NK-92 (cell line): ENCODE measurements around the gene TCERG1L.

Source experiments
- DNase-seq: peaks from one replicate; lab custom pipeline; 2025; ENCODE audit not compliant: unreplicated experiment; lab: John Stamatoyannopoulos, UW

Gene TCERG1L

DNA sequence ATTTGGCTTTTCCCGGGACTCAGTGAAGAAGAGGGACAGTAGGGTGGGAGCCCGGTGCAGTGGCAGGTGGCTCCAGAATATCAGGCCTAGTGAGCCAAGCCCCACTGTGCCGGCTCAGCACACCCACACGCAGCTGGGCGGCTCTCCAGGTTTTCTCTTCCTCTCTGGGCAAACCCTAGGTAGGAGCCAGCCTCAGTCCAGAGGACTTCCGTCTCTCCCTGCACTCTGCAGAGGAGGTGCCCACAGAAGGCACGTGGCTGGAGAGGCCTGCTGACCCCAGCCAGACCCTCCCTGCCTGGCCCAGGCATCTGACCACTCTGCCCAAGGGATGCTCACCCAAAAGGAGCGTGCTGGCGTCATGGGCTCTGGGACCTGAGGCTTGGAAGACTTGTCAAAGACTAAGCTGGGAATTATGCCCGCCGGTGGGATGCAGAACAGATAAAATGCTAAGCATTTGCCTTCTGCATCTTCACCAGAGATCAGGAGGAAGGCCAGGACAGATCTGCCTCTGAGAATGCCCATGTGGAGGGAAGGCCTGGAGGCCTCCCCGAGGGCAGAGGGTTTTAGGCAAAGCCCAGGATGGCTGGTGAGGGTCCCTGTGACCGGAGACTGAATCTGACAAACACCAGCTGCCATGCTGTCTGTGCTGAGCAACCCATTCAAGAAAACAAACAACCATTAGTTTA is 40.2 kb downstream of the TCERG1L start:
- no peak for DNase-seq

DNA sequence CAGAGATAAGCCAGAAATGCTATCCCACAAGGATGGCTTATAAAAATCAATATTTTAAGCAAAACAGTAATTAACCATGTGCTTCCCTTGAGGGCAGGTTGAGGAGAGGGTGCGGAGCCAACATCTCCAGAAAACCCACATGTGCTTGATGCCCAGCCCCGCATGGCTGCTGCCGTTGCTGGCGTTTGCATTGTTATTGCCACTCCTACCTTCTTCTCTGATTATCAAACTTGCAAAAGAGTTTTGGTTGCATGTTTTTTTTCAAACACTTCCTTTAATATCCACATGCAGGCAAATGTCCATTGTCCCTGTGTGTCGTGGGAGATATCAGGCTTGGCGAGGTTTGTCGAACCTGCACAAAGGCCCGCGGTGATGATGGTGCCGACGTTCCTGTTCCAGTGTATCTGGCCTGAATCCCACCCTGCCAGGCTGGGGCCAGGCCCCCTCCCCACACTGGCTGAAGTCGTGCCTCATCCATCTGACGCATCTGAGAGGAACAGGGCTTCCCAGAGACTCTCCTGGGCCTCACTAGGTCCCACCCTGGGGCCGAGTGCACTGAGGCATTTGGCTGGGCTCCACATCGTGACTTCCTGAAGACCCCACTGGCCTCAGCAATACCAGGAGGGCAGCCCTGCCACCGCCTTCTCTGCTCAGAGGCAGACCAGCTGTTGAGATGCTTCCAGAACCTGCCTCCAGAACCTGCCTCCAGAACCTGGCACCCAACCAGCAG is 40.9 kb downstream of the TCERG1L start:
- DNase-seq = no peak

DNA sequence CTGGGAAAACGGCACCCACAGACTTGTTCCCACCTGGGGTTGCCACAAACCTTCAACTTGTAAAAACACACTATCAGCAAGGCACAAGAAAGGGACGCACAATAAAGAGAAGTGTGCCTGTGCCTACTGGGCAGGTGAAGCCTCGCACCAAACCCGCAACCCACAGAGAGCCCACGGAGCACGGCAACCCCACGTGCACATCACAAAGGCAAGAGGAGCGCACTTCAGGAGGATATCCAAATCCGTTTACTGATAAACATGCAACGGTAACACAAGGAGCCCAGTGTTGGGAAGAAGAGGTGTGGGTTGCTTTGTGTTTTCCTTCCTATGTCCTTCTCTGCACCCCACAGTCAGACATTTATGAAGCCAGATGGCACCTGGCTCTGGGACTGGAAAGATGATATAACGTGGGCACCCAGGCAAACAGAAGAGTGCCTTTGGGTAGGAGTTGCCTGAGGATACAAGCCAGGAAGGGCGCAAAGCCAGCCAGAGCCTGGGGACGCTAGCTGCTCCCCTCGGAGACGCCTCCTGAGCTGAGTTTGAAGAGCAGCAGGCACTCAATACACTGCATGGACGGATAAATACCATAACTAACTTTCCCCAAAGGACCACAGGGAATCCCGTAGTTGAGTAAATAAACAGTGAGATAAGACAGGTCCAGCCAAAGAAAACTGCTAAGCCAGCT is 41.6 kb downstream of the TCERG1L start:
- no peak for DNase-seq

DNA sequence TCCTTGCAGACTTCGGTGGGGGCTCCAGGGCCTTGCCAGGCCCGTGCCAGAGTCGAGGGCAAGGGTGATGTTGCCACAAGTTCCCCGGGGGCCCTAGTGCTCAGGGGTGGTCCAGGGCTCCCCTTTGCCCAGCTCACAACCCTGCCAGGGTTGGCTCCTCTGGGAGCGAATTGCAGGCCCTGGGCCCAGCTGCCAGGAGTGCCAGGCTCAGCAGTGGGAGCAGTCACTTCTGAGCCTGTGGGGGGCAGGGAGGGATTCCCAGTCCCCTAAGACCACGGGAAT is 43.8 kb downstream of the TCERG1L start:
- DNase-seq = no peak

DNA sequence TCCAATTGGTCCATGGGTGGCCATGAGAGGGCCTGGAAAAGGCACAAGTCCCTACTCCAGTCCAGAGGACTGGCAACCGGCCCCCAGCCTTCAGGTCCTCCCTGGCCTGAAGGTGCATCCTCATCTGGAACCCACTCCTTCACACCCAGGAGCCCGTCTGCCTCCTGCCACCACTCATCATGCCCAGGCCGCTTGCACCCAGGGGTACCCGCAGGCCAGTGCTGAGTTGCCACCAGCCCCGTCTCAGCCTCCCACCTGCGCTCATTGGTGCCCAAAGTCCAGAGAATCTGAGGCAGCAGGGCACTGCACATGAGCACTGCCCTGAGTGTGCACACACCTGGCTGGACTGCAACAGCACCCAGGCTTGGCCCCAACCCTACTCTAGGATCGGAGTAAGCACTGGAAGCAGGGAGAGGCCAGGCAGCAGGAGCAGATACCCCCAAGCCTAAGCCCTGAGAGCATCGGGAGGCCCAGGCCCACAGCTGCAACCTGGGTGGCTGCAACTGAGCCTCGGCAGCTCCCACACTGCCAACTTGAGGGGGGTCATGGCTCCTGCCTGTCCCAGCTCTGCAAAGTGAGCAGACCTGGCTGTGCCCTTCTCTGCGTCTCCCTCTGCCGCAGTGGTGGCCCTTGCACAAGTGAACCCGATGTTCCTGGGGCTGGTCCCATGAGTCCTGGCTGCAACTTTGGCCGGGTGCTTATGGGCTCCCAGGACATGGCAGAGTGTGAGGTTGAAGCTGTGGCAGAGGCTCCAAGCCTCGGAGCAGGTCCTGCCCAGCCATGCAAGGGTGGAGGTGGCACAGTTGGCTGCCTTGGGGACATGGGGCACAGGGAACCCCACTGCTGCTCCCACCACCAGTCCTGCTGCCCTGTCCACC is 44.3 kb downstream of the TCERG1L start:
- no peak for DNase-seq

DNA sequence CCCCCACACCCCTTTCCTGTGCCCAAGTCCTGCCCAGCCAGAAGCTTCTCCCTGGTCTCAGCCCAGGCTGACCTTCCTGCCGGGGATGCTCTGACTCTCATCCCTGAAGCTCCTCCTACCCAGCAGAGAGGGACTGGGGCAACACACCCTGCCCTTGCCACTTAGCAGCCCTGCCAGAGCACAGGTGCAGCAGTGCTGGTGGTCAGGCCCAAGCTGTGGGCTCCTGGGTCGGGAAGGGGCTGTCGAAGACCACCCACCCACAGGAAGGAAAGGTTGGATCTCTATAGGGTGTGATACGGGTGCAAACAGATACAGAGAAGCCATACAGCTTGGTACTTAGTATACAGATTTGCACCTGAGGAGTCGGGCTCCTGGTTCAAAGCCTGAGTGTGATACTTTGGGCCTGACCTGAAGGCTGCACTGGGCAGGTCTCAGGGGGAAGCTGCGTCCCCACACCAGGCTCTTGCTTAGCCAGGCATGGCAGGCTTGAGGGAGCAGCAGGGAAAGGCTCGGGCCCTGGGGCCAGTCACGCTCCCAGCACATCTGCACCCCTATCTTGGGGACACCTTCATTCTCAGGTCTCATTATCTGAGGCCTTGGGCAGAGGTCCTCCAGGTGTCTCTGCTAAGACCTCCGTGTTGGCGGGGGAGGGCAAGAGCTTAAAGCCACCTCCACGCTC is 47.3 kb downstream of the TCERG1L start:
- DNase-seq = no peak

DNA sequence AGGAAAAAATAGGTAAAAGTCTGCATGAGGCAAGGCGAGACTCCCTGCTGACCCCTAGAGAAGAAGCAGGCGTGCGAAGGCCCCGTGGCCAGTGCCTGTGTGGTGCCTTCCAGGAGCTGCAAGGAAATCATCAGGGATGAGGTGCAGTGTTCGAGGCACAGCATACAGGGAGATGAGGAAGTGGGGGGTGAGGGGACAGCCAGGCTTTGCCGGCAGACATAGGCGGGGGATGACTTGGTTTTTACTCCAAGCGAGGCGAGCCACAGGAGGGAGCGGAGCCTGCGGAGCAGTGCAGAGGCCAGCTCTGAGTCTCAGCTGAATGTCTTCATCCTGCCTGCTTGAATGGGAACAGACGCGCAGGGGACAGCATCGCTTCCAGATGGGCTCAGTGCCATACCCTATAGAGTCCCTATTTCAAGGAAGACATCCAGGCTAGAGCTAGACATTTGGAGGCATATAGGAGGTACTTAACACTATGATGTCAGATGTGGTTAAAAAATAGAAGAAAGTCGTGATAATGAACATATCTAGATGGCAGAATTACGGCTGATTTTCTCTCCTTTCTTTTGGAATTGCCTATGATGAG is 49.5 kb downstream of the TCERG1L start:
- DNase-seq = no peak

DNA sequence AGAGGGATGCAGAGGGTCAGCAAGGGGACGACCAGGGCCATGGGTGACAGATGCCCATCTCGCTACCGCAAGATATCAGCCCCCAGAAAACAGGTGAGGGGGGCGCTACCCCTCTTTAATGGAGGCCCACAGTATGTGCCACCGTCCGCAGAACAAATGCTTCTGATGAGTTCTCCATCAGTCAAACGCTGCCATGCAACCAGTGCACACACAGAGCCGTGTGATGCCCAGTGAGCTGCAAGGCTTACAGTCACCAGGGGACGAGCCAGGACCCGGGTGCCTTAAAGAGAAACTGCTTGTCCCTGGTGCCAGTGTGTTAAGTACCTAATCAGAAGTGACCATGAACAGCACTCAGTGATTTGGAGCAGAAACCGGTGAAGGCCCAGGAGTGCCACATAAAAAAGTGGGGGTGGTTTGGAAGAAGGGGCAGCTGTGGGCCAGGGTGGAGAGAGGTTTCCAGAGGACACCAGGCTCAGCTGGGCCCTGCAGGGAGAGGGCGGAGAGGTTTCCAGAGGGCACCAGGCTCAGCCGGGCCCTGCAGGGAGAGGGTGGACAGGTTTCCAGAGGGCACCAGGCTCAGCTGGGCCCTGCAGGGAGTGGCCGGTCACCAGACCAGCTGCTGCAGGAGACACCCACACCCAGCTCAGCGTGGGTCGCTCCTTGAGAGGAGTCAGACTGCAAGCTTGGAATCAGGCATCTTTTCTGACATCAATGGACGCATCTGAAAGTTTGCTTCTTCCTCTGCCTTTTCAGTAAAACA is 50.9 kb downstream of the TCERG1L start:
- no peak for DNase-seq

DNA sequence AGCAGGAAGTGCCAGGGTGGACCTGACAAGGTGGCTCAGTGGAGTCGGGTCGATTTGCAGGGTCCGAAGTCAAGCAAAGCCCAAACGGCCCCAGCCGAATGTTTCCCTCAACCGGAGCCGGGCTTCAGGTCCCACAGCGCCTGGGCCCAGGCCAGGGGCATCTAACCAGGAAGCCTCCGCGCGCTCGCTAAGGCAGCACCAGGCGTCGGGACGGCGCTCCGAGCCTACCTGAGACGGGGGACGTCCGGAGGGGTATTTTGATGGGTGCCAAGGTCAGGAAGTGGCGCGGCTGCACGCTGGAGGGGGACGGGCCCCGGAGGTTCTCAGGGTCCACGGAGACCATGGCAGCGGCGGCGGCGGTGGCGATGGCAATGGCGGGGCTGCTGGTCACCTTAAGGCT is 51.5 kb downstream of the TCERG1L start:
- DNase-seq = no peak

DNA sequence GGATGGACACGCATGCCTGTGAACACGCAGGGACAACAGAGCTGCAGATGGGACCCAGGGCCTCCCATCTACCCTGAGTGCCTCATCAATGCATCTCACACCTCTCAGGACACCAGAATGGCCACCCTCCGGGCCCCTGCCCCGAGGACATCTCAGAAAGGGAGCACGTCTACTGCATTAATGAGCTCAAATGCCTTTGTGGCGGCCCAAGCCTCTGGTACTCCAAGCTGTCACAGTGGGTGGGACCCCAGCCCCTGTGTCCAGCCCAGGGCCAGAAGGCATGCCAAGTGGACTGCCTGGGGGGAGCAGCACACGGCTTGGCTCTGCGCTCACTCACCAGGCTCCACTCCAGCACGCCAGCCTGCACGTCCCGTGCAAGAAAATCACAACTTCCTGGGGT is 52.0 kb downstream of the TCERG1L start:
- DNase-seq = no peak

DNA sequence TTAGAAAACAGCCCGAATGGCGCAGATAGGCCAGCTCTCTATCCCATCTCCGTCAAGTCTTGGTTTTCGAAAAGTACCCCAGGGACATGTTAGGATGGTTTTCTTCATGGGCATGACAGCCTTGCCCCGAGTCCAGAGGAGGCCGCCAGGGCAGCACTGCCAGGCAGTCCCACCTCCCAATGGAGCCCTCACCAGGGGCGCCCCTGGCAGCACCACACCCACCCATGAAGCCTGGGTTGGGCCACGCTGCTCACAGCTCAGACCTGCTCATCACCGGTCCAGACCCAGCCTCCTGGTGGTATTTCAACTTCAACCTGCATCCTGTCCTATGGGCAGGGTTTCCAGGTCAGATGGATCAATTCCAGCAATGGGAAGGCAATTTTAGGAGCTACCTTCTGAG is 53.3 kb downstream of the TCERG1L start:
- no peak for DNase-seq

DNA sequence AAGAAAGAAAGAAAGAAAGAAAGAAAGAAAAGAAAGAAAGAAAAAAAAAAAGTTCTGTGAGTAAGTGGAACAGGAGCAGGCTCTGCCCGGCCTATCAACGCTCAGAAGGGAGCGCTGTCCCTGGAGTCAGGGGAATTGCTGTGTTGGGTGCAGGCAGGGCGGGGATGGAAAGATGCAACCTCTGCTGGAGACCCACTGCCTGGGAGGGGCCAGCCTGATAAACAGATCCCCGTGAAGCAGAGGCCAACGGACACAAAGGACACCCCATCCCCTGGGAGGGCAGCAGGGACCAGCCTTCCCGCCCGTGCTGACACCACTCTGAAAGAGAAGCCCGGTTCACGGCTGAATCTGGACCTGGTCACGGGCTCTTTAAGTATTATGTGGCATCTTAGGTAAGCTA is 54.5 kb downstream of the TCERG1L start:
- no peak for DNase-seq

DNA sequence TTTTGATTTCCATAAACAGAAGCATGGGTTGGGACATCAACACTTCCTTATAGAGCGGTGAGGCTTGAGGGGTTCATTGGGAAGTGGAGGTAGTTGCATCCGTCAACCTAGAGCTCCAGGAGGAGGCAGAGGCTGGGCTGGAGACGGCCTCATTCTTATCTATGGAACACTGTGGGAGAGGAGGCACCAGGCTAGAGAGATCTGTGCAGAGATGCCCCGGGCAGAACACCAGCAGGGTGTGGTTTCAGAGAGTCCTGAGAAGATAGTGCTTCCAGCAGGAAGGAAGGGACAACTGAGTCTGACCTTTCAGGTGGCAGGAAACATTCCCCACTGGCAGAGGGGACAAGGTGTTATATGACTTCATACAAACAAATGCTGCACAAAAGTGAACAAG is 56.7 kb downstream of the TCERG1L start:
- no peak for DNase-seq

DNA sequence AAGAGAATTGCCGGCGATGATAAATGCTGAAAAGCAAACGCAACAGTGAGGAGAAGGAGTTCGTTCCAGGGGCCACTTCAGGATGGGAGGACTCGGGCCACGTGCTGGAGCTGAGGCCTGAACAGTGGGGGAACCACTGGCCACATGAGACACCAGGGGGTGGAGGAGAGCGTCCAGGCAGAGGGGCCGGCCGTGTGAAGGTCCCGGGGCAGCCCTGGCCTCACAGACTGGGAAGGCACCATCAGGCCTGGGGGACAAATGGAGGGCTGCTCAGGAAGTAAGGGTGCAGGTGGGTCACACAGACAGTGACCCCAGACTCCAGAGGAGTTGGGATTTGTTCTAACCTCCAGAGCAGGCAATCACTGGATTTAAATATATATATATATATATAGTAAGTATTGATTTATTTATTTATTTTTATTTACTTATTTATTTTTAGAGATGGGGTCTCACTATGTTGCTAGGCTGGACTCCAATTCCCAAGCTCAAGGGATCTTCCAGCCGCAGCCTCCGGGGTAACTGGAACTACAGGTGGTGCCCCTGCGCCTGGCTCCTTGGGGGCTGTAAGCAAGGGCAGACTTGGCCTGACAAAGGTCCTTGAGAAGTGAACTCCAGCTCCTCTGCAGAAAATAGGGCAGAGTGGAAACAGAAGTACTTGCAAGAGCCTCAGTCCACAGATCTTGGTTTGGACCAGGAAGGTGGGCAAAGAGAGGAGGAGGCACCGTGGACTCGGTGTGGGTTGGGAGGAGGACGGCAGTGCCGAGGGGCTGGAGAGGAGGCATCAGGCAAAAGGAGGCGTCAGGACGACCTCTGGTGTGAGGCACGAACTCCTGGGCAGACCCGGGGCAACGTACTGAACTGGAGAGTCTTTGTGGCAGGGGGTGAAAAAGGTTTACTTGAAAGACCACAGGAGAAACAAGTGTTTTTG is 57.3 kb downstream of the TCERG1L start:
- DNase-seq = no peak

DNA sequence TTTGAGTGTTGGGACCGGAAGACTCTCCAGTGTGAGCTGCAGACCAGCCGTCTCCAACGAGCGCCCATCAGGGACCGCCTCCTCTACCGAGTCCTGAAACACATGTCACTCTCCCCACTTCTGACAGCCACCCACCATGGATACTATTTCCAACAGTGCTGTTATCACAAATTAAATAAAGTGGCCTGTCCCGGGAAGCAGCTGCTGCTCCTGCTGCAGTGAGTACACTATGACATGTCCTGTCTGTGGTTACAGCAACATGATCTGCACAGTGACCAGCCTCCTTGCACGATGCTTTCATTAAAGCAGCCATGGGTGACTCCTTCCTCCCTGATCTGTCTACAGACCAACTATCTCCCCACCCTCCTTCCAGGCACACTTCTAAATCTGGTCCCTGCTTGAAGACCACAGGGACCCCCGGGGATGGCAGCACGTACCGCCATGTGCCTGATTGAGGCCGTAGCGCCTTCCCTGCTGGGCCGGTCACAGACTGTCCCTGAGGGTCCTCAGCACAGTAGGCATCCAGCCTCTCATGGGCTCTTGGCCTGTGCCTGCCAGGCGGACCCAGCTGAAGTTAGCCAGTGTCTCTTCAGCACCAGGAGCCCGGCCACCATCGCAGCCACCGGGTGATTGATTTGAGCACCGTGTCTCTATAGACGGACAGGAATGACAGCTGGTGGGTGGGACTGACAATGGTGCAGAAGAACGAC is 58.8 kb downstream of the TCERG1L start:
- DNase-seq = no peak

DNA sequence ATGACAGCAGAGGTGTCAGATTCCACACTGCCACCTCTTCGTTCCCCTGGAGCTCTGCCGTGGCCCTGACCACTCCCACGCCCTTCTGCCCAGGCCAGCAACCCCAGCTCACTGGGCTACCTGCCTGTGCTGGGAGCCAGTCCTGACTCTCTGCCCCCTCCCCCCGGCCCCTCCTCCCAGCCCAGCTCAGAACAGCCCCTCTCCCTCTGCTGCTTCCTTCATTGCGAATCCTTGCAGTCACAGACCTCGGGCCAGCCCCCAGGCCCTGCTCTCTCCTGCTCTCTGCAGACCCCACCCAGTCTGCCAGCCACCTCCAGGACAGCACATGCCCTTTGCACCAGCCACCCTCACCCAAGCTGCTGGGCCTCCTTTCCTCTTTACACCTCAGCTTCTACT is 60.4 kb downstream of the TCERG1L start:
- no peak for DNase-seq

DNA sequence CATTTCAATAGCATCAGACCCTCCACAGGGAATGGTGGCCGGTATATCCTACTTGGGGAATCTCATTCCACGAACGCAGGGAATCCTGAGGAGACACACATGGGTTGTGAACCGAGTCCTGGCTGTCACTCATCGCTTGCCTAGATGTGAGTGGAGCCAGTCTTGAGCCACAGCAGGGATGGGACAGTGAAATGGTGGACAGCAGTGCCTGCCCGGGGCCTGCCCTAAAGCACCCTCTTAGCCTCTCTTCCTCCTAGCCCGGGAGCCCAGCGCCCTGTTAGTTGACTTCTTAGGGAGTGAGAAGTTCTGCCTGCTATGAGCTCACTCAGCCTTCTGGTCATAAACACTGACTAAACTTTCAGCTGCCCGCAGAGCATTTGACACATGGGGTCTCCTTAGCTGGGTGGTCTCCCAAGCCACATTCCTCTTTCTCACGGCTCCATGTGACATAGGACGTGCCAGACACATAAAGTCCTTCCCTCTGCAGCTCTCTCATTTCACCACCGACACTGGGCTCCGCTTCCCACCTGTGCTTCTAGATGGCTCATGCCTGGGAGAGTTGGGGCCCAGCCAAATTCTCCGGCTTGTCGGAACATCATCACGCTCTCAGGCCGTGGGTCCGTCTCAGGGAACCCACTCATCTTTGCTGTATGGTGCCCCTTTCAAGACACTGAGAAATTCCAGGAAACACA is 60.9 kb downstream of the TCERG1L start:
- no peak for DNase-seq

DNA sequence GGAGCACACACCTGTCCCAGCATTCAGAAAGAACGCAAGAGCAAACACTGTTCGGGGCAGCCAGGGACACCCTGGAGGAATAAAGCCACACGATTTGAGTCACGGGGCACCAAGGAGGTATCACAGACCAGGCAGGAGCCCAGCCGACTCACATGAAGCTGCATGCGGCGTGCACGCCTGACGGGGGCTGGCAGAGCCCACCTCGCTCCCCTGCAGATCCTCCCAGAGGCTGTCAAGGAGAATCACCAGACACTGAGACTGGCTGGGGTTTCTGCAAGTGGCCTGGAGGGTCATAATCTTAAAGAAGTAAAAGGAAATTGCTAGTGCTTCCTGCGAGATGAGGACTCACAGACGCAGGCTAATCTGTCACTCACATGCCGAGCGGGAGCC is 61.6 kb downstream of the TCERG1L start:
- no peak for DNase-seq
